ENCODE measurements around the gene ARHGAP26.
"Not testable (repeated sequence)": the region's sequence is repeated elsewhere in the genome, so short reads cannot be mapped to it uniquely, and the experiment has no call there.

Gene ARHGAP26

GRCh38 chr5:142958944-142959682 is 188.9 kb downstream of the ARHGAP26 start:
- no peak for DNase-seq (ENCODE audit: low read depth, low spot score)

- DNase-seq (ENCODE audit: low read depth, low spot score) = no peak
Measured at GRCh38 chr5:142959683-142960657, 189.8 kb downstream of the ARHGAP26 start.

- DNase-seq (ENCODE audit: low read depth, low spot score) = no peak
Measured at GRCh38 chr5:142961440-142962173, 191.4 kb downstream of the ARHGAP26 start.

- DNase-seq (ENCODE audit: low read depth, low spot score) = no peak
Measured at GRCh38 chr5:142962174-142962533, 192.0 kb downstream of the ARHGAP26 start.

- not testable (repeated sequence) for DNase-seq (ENCODE audit: low read depth, low spot score)
Measured at GRCh38 chr5:142965258-142966120, 195.3 kb downstream of the ARHGAP26 start.

- DNase-seq (ENCODE audit: low read depth, low spot score) = no peak
Measured at GRCh38 chr5:142966121-142966420, 195.9 kb downstream of the ARHGAP26 start.

- DNase-seq (ENCODE audit: low read depth, low spot score) = no peak
Measured at GRCh38 chr5:142969186-142969585, 199.0 kb downstream of the ARHGAP26 start.

- no peak for DNase-seq (ENCODE audit: low read depth, low spot score)
Measured at GRCh38 chr5:142969624-142970439, 199.7 kb downstream of the ARHGAP26 start.

GRCh38 chr5:142970440-142971030 is 200.4 kb downstream of the ARHGAP26 start:
- DNase-seq (ENCODE audit: low read depth, low spot score) = no peak

- DNase-seq (ENCODE audit: low read depth, low spot score) = no peak
Measured at GRCh38 chr5:142971303-142972013, 201.3 kb downstream of the ARHGAP26 start.

- no peak for DNase-seq (ENCODE audit: low read depth, low spot score)
Measured at GRCh38 chr5:142972064-142972570, 201.9 kb downstream of the ARHGAP26 start.

GRCh38 chr5:142973932-142974331 is 203.8 kb downstream of the ARHGAP26 start:
- no peak for DNase-seq (ENCODE audit: low read depth, low spot score)

GRCh38 chr5:142974409-142974808 is 204.2 kb downstream of the ARHGAP26 start:
- DNase-seq (ENCODE audit: low read depth, low spot score) = no peak

GRCh38 chr5:142976861-142977260 is 206.7 kb downstream of the ARHGAP26 start:
- DNase-seq (ENCODE audit: low read depth, low spot score) = no peak

- no peak for DNase-seq (ENCODE audit: low read depth, low spot score)
Measured at GRCh38 chr5:142977363-142978051, 207.3 kb downstream of the ARHGAP26 start.

GRCh38 chr5:142978252-142978651 is 208.1 kb downstream of the ARHGAP26 start:
- DNase-seq (ENCODE audit: low read depth, low spot score) = no peak

- no peak for DNase-seq (ENCODE audit: low read depth, low spot score)
Measured at GRCh38 chr5:142978726-142979125, 208.5 kb downstream of the ARHGAP26 start.

- DNase-seq (ENCODE audit: low read depth, low spot score) = no peak
Measured at GRCh38 chr5:142979636-142980035, 209.5 kb downstream of the ARHGAP26 start.
